Measurements from ENCODE around the gene LRRC1. TPM values are rescaled to one million over a fixed set of nuclear protein-coding genes. Genes with fewer than 3 reads are reported as not detected.

Gene LRRC1
- total RNA-seq, 1 experiment from 2014 or later, result 10.3 TPM

DNA sequence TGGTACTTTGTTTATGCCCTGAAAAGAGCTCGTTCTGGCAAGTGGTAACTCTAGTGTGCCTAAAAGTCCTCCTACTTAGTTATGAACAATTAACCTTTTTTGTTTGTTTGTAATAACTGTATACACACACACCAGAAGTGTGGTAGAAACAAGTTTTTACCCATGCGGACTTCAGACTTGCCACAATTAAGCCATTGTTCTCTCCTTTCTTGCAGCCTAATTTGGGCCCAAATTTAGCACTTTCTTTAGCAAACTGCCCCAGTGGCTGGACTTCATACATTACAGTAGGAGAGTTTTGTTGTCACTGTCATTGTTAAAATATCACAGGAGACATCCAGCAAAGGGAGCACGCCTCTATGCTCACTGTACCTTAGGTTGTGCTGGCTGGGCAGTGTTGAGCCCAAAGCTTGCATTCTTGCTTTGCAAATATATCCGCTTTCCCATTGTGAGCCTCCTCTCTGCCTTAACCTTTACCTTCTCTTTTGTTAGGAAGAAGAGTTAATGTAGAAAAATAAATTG, 53.0 kb downstream of the LRRC1 start:
- TF ChIP-seq CTCF (conservative IDR thresholded peaks at IDR 0.05), result no peak
- H3K36me3 Mint-ChIP-seq (ENCODE audit: insufficient read depth in 1 of 3, low read depth in 3 of 3), result peaks cover 0 to 5% (median 5%) of the 10 kb centered on the region in 3 experiments; a peak in 4 of 7 replicates

More for the DNA sequence above, 53.0 kb downstream of the LRRC1 start:
- no CpG with 5 or more reads among the region's 4 CpGs for WGBS (ENCODE audit: extremely low coverage, insufficient read length, low lambda C conversion rate)
- no peak overlapping the region for H3K4ac ChIP-seq (ENCODE audit: low read depth, low read length)
- Mint-ChIP-seq H3K9me3 (peaks cover 2 to 3% of the 10 kb centered on the region in 2 experiments; a peak in 1 of 5 replicates), H3K4me3 (no peak overlapping the region), H3K27me3 (ENCODE audit: low read depth) (no peaks in the 10 kb centered on the region), H3K27ac (no peak overlapping the region), H3K4me1 (peaks cover 3 to 7% of the 10 kb centered on the region in 2 experiments; a peak in 3 of 4 replicates)
- no peak overlapping the region for H2BK20ac ChIP-seq (ENCODE audit: low read depth, low read length, poor library complexity, severe bottlenecking)
- H3K4me1 ChIP-seq (ENCODE audit: insufficient read depth, low read length), result peaks cover 3% of the 10 kb centered on the region; the same call in 1 of the 2 replicates
- no peak overlapping the region for H3T11ph ChIP-seq (ENCODE audit: low read length)
- no peak overlapping the region for H3K18ac ChIP-seq (ENCODE audit: insufficient read length, low read depth, low read length)
- no peak overlapping the region for H4K8ac ChIP-seq (replicated peaks; ENCODE audit: insufficient read length, low read depth, low read length)
- H2BK12ac ChIP-seq (ENCODE audit: insufficient read length, low read depth, low read length), result no peak overlapping the region
- H2BK15ac ChIP-seq (ENCODE audit: low read depth, low read length), result no peak overlapping the region
- no peak overlapping the region for H3K56ac ChIP-seq (ENCODE audit: insufficient read length, low read depth, low read length)
- peaks cover 2% of the 10 kb centered on the region for H3K79me1 ChIP-seq (ENCODE audit: insufficient read depth, low read depth, low read length, poor library complexity, severe bottlenecking)
- H4K91ac ChIP-seq (ENCODE audit: insufficient read length, low read depth, low read length), result no peak overlapping the region
- H3K4me2 ChIP-seq (ENCODE audit: insufficient read depth, insufficient read length, low read length), result no peak overlapping the region
- H2AFZ ChIP-seq (ENCODE audit: low read length), result no peak overlapping the region
- H3K9ac ChIP-seq (ENCODE audit: extremely low read depth, insufficient read length, low read length), result no peak overlapping the region
- no peaks in the 10 kb centered on the region for H4K20me1 ChIP-seq (ENCODE audit: control insufficient read depth, insufficient read depth, insufficient read length)
- no peaks in the 10 kb centered on the region for H3K23me2 ChIP-seq (ENCODE audit: insufficient read length, low read depth, low read length, poor library complexity, severe bottlenecking)
- DNase-seq, result no peak
- H3K23ac ChIP-seq (ENCODE audit: insufficient read length, low read depth, low read length), result no peak overlapping the region
- H3K14ac ChIP-seq (ENCODE audit: insufficient read depth, low read length), result no peak overlapping the region
- no peak overlapping the region for H2BK120ac ChIP-seq (ENCODE audit: low read depth, low read length, poor library complexity, severe bottlenecking)
- no peak overlapping the region for H4K5ac ChIP-seq (ENCODE audit: insufficient read length, low read depth, low read length)
- H3K27ac ChIP-seq (ENCODE audit: insufficient read length, low read depth, low read length), result no peak overlapping the region
- H3K27me3 ChIP-seq (ENCODE audit: insufficient read depth, low read length), result no peaks in the 10 kb centered on the region
- H3K9me3 ChIP-seq (ENCODE audit: control insufficient read depth, low read depth, low read length), result no peaks in the 10 kb centered on the region
- no peak overlapping the region for H2BK5ac ChIP-seq (ENCODE audit: insufficient read length, low read length)
- H3K79me2 ChIP-seq (ENCODE audit: insufficient read depth, low read length), result no peaks in the 10 kb centered on the region
- H2AK5ac ChIP-seq (ENCODE audit: insufficient read length, low read length), result no peak overlapping the region

Measured in H9 (cell line).